ENCODE measurements around the gene RNU6-9. TPM values are rescaled to one million over a fixed set of nuclear protein-coding genes. Genes with fewer than 3 reads are reported as not detected.

RNU6-9 gene
- total RNA-seq, 1 donor, result not detected

DNA sequence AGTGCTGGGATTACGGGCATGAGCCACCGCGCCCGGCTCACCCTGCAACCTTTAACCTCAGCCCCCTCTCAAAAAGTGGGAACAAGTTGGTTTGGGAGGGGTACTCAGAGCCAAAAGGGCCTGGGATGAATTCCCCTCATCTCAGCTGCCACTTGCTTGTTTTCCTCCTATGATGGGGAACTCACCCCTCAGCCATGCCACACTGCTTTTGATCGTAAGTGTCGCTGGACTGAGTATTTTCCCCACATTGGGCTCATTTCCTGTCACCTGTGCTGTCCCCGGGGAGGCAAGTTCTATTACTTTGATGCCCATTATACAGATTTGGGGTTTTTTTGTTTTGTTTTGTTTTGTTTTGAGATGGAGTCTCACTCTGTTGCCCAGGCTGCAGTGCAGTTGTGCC, 13.2 kb downstream of the RNU6-9 start:
- TF ChIP-seq, protein P1, sequence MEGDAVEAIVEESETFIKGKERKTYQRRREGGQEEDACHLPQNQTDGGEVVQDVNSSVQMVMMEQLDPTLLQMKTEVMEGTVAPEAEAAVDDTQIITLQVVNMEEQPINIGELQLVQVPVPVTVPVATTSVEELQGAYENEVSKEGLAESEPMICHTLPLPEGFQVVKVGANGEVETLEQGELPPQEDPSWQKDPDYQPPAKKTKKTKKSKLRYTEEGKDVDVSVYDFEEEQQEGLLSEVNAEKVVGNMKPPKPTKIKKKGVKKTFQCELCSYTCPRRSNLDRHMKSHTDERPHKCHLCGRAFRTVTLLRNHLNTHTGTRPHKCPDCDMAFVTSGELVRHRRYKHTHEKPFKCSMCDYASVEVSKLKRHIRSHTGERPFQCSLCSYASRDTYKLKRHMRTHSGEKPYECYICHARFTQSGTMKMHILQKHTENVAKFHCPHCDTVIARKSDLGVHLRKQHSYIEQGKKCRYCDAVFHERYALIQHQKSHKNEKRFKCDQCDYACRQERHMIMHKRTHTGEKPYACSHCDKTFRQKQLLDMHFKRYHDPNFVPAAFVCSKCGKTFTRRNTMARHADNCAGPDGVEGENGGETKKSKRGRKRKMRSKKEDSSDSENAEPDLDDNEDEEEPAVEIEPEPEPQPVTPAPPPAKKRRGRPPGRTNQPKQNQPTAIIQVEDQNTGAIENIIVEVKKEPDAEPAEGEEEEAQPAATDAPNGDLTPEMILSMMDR (IDR thresholded peaks at IDR 0.05; ENCODE audit: insufficient read depth, low read depth, low read length), result no peak
- no peak overlapping the region for H3K4me3 ChIP-seq (ENCODE audit: low read depth, low read length)

DNA sequence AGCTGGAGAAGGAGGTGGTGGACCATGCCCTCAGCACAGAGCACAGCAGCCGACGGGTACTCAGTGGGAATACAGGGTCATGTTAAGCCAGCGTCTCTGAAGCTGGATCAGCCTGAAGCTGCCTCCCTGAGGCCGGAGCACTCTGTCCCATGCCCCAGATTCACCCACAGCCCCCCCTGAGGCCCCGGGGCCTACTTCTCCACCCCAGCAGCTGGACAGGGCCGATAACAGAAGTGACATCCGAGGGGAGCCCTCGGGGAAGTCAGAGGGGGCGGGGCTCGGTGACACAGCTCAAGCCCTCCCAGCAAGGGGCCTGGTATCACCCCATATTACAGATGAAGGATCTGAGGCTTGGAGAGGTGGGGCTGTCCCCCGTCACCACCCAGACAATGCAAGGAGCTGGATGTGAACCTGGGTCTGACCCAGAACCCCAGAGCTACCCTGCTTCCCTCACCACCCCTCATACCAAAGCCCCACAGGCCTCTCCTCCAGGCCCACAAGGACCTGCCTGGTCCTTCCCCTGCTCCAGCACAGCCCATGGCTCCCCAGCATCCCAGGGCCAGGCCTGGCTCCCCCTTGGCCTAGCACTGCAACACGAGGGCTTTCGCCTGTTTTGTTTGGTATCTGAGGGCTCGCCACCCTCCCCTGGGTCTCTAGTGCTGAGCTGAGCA, 14.0 kb downstream of the RNU6-9 start:
- H3K4me3 ChIP-seq (ENCODE audit: low read depth, low read length), result no peak overlapping the region
- TF ChIP-seq, protein P1 (IDR thresholded peaks at IDR 0.05; ENCODE audit: insufficient read depth, low read depth, low read length), result no peak
- no peak for DNase-seq (ENCODE audit: low read depth)

More for the DNA sequence above, 13.2 kb downstream of the RNU6-9 start:
- no peak for DNase-seq (ENCODE audit: low read depth)

DNA sequence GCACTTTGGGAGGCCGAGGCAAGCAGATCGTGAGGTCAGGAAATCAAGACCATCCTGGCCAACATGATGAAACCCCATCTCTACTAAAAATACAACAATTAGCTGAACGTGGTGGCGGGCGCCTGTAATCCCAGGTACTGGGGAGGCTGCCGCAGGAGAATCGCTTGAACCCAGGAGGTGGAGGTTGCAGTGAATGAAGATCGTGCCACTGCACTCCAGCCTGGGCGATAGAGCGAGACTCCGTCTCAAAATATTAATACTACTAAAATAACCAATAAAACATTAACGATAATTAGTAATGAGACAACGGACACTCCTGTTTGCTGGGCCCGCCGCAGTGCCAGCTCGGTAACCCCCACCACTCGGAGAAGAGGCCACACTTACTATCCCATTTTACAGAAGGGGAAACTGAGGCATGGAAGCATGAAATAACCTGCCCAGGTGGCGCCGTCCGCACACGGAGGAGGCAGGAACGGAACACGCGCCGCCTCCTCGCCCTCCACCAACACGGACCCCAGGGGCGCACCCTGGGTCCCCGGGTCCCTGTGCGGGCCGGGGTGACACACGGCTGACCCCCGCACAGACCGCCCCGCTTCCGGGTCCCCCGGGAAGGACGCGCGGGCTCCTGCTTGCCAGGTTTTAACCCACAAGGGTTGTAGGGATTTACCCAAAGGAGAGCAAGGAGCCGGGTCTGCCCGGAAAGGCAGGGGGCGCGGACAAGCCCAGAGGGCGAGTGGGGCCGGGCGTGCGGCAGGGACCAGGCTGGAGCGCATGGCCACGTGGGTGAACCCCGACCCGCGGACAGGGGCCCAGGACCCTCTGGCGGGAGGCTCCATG, 18.1 kb downstream of the RNU6-9 start:
- H3K4me3 ChIP-seq (ENCODE audit: low read depth, low read length), result peak overlapping the region; percentile 17
- TF ChIP-seq, protein P1 (IDR thresholded peaks at IDR 0.05; ENCODE audit: insufficient read depth, low read depth, low read length), result no peak
- DNase-seq (ENCODE audit: low read depth), result no peak

DNA sequence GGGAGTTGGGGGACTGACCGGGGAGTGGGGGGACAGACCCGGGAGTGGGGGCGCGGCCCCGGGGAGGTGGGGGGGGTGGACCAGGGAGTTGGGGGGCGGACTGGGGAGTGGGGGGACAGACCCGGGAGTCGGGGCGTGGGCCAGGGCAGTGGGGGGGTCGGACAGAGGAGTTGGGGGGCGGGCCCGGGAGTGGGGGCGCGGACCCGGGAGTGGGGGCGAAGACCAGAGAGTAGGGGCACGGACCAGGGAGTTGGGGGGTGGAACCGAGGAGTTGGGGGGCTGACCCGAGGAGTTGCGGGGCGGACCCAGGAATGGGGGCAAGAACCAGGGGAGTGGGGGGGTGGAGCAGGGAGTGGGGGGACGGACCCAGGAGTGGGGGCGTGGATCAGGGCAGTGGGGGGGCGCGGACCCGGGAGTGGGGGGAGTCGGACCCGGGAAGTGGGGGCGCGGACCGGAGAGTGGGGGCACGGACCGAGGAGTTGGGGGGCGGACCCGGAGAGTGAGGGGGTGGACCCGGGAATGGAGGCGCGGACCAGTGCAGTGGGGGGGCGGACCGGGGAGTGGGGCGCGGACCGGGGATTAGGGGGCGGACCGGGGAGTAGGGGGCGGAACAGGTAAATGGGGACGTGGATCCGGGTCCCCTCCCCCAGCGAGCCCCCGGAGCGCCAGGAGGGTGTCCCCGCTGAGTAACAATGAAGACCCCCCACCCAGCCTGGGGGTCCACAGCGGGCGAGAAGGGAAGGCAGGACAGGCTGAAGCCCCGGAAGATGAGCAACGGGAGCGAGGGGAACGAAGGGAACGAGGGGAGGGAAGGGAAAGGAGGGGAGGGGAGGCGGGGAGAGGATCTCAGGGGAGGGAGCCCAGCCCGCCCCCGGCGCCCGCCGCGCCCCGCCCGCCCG, 19.1 kb downstream of the RNU6-9 start:
- H3K4me3 ChIP-seq (ENCODE audit: low read depth, low read length), result peak overlapping the region; percentile 89
- DNase-seq (ENCODE audit: low read depth), result no peak
- TF ChIP-seq, protein P1 (IDR thresholded peaks at IDR 0.05; ENCODE audit: insufficient read depth, low read depth, low read length), result no peak

DNA sequence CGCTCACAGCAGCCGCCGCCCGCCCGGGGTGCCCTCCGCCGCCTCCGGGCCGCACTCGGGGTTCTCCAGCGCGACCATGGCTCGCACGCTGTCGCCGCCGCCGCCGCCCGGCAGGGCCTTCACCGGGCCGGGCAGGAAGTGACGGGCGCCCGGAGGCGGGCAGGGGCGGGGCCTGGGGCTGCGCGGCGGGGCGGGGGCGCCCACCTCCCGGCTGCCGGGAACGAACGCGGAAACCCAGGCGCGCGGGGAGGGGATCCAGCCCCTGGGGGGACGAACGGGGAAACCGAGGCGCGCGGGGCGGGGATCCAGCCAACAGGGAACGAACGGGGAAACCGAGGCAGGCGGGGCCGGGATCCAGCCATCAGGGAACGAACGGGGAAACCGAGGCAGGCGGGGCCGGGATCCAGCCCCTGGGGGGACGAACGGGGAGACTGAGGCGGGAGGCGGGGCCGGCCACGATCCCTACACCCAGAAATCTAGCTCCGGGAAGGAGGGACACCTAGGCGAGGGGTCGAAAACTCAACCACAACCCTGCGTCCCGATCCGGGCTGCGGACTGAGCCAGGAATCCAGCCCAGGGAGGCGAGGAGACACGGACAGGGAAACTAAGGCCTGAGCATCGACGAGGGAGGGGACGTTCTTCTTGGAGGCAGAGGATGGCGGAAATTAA, 19.9 kb downstream of the RNU6-9 start, which contains the start of gene R3HDM4:
TSS of gene R3HDM4 (minus strand) at position 140 of the 669 bp plus-strand sequence. CDS start at position 78, 62 bp downstream.
- DNase-seq (ENCODE audit: low read depth), result peak; percentile 63
- H3K4me3 ChIP-seq (ENCODE audit: low read depth, low read length), result peak within 1 kb of the TSS; percentile 89
- TF ChIP-seq, protein P1 (IDR thresholded peaks at IDR 0.05; ENCODE audit: insufficient read depth, low read depth, low read length), result no peak
